HG03571 (cell line): ENCODE data around the gene PTX3.

Experiments used
- ATAC-seq: cut with Tn5 transposase; IDR thresholded peaks from one replicate; pipeline ENCODE4 v1.9.1; 2021; ENCODE audit not compliant: unreplicated experiment

PTX3 gene

DNA sequence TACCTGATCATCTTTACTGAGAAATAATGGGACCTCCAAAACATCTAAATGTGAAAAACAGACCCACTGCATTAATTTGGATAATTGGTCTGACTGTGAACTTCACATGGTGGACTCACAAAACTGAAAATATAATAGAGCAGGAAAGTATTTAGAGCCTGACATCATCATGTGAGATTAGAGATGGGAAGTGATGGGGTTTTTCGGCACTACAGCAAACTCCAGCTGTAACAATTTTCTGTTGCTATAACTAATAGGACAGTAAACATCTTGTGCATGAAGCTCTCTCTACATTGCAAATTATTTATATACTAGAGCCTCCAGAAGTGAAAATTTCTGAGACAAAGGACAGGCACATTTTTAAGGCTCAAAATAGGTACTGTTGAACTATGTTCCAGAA lies 34.4 kb downstream of the PTX3 start:
- ATAC-seq, result no peak

DNA sequence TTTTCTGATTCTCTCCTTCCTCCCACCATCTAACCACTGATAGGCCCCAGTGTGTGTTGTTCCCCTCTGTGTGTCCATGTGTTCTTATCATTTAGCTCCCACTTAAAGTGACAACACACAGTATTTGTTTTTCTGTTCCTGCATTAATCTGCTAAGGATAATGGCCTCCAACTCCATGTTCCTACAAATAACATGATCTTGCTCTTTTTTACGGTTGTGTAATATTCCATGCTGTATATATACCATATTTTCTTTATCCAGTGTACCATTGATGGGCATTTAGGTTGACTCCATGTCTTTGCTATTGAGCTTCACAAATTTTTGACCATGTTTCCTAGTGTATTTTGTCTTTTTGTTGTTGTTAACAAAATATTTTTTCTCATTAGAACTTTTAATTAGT lies 36.0 kb downstream of the PTX3 start:
- no peak for ATAC-seq

DNA sequence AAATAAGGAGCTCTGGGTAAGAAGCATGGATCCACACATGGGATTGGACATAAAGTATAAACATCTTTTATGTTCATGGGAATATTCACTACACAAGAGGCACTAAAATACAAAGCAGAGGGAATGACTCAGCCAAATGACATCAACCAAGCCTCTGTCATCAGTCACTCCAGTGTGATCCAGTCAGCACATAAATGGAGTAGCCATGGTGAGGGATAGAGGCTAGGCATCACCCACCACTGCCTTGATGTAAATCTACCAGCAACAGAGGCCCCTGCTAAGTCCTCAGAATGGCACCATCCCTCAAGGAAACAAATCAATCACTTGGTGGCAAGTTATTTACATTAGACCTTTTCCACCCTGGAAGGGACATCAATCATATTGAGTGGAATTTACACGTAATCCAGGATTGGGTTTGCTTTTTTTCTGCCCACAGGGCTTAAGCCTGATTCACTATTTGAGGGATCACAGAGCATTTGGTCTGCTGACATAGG lies 39.3 kb downstream of the PTX3 start:
- ATAC-seq, result no peak

DNA sequence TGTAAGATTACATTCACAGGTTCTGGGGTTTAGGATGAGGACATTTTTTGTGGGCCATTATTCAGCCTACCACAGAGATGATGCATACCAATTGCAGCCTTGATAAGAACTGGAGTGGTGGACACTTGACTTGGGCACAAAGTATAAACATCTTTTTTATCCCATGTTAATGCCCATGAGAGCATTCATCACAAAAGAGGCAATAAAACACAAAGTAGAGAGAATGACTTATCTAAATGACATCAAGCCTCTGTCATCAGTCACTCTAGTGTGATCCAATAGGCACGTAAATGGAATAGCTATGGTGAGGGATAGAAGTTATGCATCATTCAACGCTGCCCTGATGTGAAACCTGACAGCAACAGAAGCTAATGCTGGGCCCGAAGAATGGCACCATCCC lies 40.8 kb downstream of the PTX3 start:
- no peak for ATAC-seq

DNA sequence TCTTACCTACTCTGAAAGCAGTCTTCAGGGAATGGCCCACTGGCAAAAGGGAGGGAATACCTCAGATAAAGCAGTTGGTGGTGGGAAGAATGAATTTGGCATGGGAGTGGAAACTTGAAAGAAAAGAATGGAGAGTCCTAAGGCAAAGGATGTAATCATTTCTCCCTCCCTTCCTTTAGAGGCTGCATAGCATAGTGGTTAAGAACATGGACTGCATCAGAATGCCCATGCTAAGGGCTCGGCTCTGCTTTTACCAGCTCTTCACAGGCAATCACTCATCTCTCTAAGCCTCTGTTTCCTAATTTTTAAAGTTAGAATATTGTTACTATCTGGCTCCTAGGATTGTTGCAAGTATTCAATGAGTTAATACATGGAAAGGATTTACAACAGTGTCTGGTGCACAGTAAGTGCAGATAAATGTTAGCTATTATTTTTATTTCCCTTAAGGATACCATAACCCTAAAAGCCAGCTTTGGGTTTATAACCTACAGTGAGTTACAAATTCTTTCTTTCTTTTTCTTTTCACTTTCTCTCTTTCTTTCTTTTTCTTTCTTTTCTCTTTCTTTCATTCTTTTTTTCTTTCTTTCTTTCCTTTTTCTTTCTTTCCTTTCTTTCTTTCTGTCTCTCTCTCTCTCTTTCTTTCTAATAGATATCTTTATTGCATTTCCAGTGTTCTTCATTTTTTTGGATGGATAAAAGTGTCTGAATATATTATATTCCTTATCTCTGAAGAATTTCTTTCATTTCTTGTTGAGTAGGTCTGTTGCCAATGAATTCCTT lies 43.0 kb downstream of the PTX3 start:
- ATAC-seq, result no peak

DNA sequence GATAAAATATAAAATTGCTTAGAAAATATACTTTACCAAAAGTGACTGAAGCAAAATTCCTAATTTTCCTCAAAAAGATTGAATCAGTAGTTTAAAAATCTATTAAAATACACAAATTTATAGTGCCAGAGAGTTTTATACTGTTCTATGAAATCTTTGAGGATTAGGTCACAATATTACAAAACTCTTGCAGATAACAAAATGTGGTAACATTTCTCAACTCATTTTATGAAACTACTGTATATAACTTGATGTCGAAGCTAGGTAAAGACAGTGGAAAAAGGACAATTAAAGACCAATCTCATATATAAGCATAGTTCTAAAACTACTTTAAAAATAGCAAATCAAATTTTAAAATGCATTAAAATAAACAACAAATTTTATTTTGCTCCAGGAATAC lies 50.7 kb downstream of the PTX3 start:
- no peak for ATAC-seq

DNA sequence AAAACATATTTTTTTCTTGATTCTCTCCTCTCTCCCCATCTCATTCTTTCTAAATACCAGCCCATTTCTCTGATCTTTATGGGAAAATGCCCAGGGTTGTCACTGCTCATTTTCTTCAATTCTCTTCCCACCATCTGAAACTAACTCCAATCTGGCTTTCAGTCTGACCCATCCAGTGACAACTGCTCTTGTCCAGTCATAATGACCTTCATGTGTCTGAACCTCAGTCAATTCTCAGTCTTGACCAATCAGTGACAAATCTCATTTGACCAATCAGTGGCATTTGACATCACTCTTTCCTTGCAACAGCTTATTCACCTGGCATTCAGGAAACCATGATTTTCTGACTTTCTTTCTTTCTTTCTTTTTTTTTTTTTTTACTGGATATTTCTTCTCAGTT lies 51.5 kb downstream of the PTX3 start:
- no peak for ATAC-seq

DNA sequence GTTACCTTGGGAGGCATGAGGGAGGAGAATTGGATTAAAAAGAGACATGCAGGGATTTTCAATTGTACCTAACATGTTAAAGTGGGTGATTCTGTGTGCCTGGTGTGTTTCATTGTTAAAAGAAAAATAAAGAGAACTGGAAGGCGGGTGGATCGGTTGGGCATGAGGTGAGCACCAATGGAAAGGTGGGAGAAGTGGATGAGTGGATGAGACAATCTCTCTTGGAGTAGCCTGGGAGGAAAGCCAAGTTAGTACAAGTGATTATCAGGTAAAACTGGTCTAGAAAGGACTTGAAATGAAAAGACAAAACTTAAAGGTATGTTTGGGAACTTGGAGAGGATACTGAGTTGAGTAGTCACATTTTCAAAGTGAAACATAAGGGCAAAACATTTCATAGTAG lies 54.5 kb downstream of the PTX3 start:
- ATAC-seq, result no peak
